Right lobe of liver (tissue), 4 donors: ENCODE results near the gene TFEB.

Experiments used
- POLR2A ChIP-seq: fragments of 450-650 bp; IDR thresholded peaks from one replicate; pipeline ENCODE4 v1.6.1; 2017; ENCODE audit warnings: antibody characterized with exemption, mild to moderate bottlenecking
- TF ChIP-seq, protein P1 (sequence below), 4 donors: fragments of 200-600 bp in 3 of 4; fragments of 450-650 bp in 1 of 4; IDR thresholded peaks; one replicate each; pipeline versions ENCODE4 v1.5.1 to v1.8.0; 2016 to 2022; ENCODE audit warnings: antibody characterized with exemption in 4 of 4, mild to moderate bottlenecking in 2 of 4
- donor health status: DM: no; HTN: no; CAD: no.
- donor health status: DM: no; HTN: no; CAD: no.
- donor health status: DM: no; HTN: yes; CAD: no.

DNA sequence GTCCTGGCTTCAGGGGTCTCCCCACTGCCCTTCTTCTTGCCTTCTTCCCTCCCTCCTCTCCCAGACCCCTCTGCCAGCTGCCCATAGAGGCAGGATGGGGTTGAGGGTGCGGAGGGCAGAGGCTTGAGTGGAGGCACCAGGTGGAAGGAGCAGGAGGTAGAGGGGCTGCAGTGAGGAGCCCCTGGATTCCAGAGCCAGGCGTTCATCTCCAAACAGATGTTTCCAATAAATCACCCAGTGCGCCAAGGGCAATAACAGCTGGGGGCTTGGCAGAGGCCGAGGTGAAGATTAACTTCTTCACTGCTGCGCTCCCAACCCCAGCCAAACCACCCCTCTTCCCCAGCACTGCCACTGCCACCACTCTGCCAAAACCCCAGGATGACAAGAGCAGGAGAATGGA lies 86.5 kb downstream of the TFEB start:
- TF ChIP-seq, protein P1, sequence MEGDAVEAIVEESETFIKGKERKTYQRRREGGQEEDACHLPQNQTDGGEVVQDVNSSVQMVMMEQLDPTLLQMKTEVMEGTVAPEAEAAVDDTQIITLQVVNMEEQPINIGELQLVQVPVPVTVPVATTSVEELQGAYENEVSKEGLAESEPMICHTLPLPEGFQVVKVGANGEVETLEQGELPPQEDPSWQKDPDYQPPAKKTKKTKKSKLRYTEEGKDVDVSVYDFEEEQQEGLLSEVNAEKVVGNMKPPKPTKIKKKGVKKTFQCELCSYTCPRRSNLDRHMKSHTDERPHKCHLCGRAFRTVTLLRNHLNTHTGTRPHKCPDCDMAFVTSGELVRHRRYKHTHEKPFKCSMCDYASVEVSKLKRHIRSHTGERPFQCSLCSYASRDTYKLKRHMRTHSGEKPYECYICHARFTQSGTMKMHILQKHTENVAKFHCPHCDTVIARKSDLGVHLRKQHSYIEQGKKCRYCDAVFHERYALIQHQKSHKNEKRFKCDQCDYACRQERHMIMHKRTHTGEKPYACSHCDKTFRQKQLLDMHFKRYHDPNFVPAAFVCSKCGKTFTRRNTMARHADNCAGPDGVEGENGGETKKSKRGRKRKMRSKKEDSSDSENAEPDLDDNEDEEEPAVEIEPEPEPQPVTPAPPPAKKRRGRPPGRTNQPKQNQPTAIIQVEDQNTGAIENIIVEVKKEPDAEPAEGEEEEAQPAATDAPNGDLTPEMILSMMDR (IDR thresholded peaks at IDR 0.05) = no peak
- no peak for TF ChIP-seq POLR2A
